ENCODE data around the gene TAPBP. TPM values are rescaled to one million over a fixed set of nuclear protein-coding genes. Genes with fewer than 3 reads are reported as not detected.

Gene TAPBP
- total and polyA plus RNA-seq, 9 of the 15 experiments (the other 6 are each of a cell fraction or from before 2014, with no cell fraction given) = 5.6 to 74.0 (median 22.3) TPM

- TF ChIP-seq E2F6 (IDR thresholded peaks at IDR 0.05; ENCODE audit: borderline replicate concordance in 1 of 2, extremely low read depth in 1 of 2, insufficient read depth in 1 of 2, insufficient read length in 1 of 2, low read depth in 1 of 2, low read length in 1 of 2, poor library complexity in 1 of 2, severe bottlenecking in 1 of 2) (no peak), ILF3 (IDR thresholded peaks at IDR 0.05; ENCODE audit: borderline replicate concordance) (no peak), ATF3 (IDR thresholded peaks at IDR 0.05) (no peak), ATF3 (CRISPR knock-in tag; conservative IDR thresholded peaks at IDR 0.05) (peak; percentile 50; the same call in 1 of the 2 replicates), ZNF140 (CRISPR knock-in tag; IDR thresholded peaks at IDR 0.05) (no peak), ZNF609 (CRISPR knock-in tag; IDR thresholded peaks at IDR 0.05; ENCODE audit: borderline replicate concordance) (no peak), EP300 (IDR thresholded peaks at IDR 0.05; ENCODE audit: low read length) (no peak), PTTG1 (tag; IDR thresholded peaks at IDR 0.05; ENCODE audit: low read depth) (no peak), SUPT5H (IDR thresholded peaks at IDR 0.05) (no peak), HNRNPUL1 (IDR thresholded peaks at IDR 0.05; ENCODE audit: low read length) (no peak), HOMEZ (CRISPR knock-in tag; IDR thresholded peaks at IDR 0.05) (no peak), E2F4 (CRISPR knock-in tag; IDR thresholded peaks at IDR 0.05; ENCODE audit: low read depth) (no peak), ZBED1 (IDR thresholded peaks at IDR 0.05) (no peak), ZNF592 (IDR thresholded peaks at IDR 0.05) (no peak)
These were observed 651 bp upstream of the TAPBP start (continued) for GRCh38 chr6:33314515-33314942.

Measured in K562 (cell line).